ENCODE measurements around the gene PHACTR3.

Gene PHACTR3

DNA sequence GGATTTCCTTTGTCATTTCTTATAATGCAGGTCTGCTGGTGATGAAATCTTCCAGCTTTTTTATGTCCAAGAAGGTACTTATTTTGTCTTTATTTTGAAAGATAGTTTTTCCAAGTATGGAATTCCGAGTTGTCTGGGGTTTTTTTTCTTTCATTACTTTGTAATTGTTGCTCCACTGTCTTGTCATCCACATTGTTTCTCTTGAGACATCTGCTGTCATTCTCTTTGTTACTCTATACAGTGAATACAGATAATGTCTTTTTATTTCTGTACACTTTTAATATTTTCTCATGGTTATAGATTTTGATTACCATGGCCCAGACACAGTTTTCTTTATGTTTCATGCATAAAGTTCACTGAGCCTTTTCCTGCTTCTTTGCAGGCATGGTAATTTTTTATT lies 196.0 kb downstream of the PHACTR3 start:
- no peaks in the 10 kb centered on the region for H3K36me3 ChIP-seq (ENCODE audit: insufficient read depth, low read length)
- H3K4me3 ChIP-seq (ENCODE audit: low read depth, low read length), result no peak overlapping the region
- no peaks in the 10 kb centered on the region for H3K4me1 ChIP-seq (ENCODE audit: control insufficient read depth, insufficient read depth, low read length, unreplicated experiment)
- H2AFZ ChIP-seq (ENCODE audit: low read length, unreplicated experiment), result no peak overlapping the region
- H3K27me3 ChIP-seq (ENCODE audit: insufficient read depth, low read length), result peaks cover 30% of the 10 kb centered on the region
- H3K79me2 ChIP-seq (ENCODE audit: control insufficient read depth, insufficient read depth, low read length, unreplicated experiment), result no peaks in the 10 kb centered on the region
- H3K27ac ChIP-seq (ENCODE audit: low read depth, low read length), result no peak overlapping the region

DNA sequence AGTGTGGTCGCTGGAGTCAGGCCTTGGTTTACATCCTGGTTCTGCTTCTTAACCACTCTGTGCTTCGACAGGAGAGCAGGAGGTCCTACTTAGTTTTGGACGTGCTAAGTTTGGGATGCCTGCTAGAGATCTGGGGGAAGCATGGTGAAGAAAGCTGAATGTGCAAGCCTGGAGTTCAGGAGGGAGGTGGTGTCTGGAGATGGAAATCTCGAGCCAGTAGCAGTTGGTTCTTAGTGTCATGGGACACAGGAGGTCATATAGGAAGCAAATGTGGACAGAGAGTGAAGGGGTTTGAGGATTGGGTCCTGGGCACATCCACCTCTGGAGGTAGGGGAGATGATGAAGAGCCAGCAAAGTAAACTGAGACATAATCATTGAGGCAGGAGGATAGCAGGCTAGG lies 197.7 kb downstream of the PHACTR3 start:
- Histone ChIP-seq H3K4me3 (ENCODE audit: low read depth, low read length) (no peak overlapping the region), H3K36me3 (ENCODE audit: insufficient read depth, low read length) (no peaks in the 10 kb centered on the region), H2AFZ (ENCODE audit: low read length, unreplicated experiment) (no peak overlapping the region), H3K79me2 (ENCODE audit: control insufficient read depth, insufficient read depth, low read length, unreplicated experiment) (no peaks in the 10 kb centered on the region), H3K4me1 (ENCODE audit: control insufficient read depth, insufficient read depth, low read length, unreplicated experiment) (no peaks in the 10 kb centered on the region), H3K27ac (ENCODE audit: low read depth, low read length) (no peak overlapping the region), H3K27me3 (ENCODE audit: insufficient read depth, low read length) (peaks cover 30% of the 10 kb centered on the region)

DNA sequence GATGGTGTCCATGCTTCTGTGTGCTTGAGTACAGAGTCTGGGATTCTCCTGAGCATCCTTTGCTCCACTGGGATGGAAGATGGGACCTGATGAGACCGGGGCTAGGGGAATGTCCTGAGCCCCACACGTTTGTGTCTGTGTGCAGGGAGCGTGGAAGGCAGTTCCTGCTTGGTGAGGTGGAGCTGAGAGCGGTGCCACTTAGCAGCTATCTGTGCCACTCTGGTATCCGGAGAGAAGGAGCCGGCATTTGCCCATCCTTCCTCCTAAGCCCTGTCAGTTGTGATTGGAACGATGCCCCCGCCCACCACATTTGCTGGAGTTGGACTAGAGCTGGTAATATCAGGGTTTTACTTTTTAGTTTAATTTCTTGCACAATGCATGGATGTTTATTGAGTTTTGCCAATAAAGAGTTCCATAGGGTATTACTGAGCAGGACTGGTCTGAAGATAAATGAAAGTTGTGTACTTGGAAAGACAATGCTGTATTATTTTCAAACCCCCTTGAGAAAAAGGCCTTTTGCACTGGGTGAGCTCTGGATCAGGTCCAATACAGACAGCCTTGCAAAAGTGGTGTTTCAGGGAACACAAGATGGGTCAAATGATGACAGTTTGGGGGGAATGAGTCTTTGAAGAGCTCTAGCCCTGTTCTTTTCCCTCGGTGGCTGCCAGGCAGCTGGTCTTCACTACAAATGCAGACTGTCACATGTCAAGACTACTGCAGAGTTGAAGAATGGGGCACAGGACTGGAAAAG lies 198.3 kb downstream of the PHACTR3 start:
- Histone ChIP-seq H3K27ac (ENCODE audit: low read depth, low read length) (no peak overlapping the region), H3K79me2 (ENCODE audit: control insufficient read depth, insufficient read depth, low read length, unreplicated experiment) (no peaks in the 10 kb centered on the region), H2AFZ (ENCODE audit: low read length, unreplicated experiment) (no peak overlapping the region), H3K27me3 (ENCODE audit: insufficient read depth, low read length) (peaks cover 30% of the 10 kb centered on the region), H3K4me3 (ENCODE audit: low read depth, low read length) (no peak overlapping the region), H3K4me1 (ENCODE audit: control insufficient read depth, insufficient read depth, low read length, unreplicated experiment) (no peaks in the 10 kb centered on the region), H3K36me3 (ENCODE audit: insufficient read depth, low read length) (no peaks in the 10 kb centered on the region)

DNA sequence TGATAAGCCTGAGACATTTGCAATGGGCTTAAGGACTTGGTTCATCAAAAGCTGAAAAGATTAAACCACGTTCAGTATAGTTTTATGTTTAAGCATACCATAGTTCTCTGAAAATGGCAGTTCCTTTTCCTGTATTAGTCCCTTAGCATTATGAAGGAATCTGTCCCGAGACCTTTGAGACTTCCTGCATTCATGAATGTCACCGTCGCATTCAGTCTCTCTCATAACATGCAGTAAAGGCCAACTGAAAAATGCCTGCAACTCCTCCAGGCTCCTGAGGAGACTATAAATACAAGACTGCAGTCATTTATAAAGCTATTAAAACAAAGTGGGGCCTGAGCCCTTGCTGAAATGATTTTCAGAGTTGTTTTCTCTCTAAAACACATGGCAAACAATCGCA lies 200.0 kb downstream of the PHACTR3 start:
- Histone ChIP-seq H3K4me3 (ENCODE audit: low read depth, low read length) (no peak overlapping the region), H3K27ac (ENCODE audit: low read depth, low read length) (no peak overlapping the region), H3K4me1 (ENCODE audit: control insufficient read depth, insufficient read depth, low read length, unreplicated experiment) (no peaks in the 10 kb centered on the region), H2AFZ (ENCODE audit: low read length, unreplicated experiment) (no peak overlapping the region), H3K79me2 (ENCODE audit: control insufficient read depth, insufficient read depth, low read length, unreplicated experiment) (no peaks in the 10 kb centered on the region), H3K36me3 (ENCODE audit: insufficient read depth, low read length) (no peaks in the 10 kb centered on the region), H3K27me3 (ENCODE audit: insufficient read depth, low read length) (peaks cover 36% of the 10 kb centered on the region)

DNA sequence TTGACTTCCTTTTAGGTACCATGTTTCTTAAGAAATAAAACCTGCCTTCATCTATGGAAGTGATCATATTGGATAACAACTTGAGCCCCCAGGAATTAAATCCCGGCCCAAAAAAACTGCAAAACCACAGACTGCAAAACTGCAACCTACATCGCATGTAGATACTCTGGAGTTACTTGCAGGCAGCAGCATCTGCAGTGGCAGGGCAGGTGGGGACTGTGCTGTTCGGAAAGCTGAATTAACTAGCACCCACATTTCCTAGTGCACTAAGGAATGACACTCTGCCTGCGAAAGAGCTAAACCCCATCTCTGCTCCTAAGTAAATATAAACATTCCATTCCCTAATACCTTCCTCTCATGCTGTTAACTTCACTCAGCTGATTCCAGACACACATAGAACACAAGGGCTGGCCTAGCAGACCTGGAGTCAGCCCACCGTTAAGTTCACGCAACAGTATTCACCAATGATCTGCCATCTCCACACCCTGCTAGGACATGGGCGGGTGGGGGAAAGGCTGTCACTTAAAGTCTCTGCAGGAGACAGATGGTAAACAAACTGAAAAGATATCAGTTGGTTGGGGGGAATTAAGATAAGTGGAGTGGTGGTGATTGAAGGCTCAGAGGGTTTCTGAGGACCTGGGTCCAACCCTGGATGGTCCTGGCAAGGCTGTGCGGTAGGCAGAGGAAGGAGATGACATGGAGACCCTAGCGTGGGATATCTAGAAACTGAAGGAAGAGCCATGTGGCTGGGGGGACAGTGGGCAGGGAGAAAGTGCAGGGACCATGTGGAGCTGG lies 200.7 kb downstream of the PHACTR3 start:
- Histone ChIP-seq H3K27me3 (ENCODE audit: insufficient read depth, low read length) (peaks cover 43% of the 10 kb centered on the region), H3K4me3 (ENCODE audit: low read depth, low read length) (no peak overlapping the region), H3K4me1 (ENCODE audit: control insufficient read depth, insufficient read depth, low read length, unreplicated experiment) (no peaks in the 10 kb centered on the region), H3K79me2 (ENCODE audit: control insufficient read depth, insufficient read depth, low read length, unreplicated experiment) (no peaks in the 10 kb centered on the region), H3K27ac (ENCODE audit: low read depth, low read length) (no peak overlapping the region), H2AFZ (ENCODE audit: low read length, unreplicated experiment) (no peak overlapping the region), H3K36me3 (ENCODE audit: insufficient read depth, low read length) (no peaks in the 10 kb centered on the region)

DNA sequence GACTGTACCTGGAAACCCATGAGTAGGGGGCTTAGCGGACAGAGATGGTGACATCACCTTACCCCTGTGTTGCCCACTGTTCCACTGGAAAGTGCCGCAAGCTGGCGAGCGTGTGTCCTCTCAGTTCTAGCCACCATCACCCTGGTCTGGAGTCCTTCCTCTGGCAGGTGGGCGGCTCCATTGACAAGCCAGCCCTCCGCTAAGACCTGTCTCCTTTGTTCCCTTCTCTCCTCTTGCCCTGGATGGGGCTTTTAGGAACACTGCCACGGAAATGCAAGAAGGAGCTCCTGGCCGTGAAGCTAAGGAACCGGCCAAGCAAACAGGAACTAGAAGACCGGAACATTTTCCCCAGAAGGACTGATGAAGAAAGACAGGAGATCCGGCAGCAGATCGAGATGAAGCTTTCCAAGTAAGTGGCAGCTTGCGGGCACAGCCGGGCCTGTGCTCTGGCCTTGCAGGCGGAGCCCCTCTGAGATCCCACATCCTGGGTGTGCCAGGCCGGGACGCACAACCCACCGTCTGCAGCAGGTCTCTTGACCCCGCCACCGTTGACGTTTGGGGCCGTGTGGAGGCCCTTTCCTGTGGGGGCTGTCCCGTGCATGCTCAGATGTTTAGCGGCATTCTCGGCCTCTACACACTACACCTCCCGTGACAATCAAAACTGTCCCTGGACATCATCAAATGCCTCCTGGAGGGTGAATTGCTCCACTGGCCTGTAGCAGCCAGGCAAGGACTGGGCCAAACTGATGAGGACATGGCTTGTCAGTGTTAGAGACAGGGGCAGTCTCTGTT lies 201.6 kb downstream of the PHACTR3 start:
- H3K4me1 ChIP-seq (ENCODE audit: control insufficient read depth, insufficient read depth, low read length, unreplicated experiment), result no peaks in the 10 kb centered on the region
- H3K27ac ChIP-seq (ENCODE audit: low read depth, low read length), result no peak overlapping the region

DNA sequence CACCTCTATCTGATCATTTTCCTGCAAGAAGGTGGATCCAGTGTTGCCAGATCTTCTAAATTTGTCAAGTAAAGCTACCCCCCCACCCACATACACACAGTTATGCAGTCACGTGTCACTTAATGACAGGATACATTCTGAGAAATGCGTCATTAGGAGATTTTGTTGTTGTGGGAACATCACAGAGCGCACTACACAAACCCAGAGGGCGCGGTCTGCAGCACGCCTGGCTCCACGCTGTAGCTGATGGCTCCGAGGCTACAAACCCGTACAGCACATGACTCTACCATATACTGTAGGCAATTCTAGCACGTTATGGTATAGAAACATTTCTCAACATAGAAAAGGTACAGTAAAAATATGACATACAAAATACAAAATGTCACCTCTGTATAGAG lies 202.2 kb downstream of the PHACTR3 start:
- H3K4me3 ChIP-seq (ENCODE audit: low read depth, low read length), result no peak overlapping the region
- no peaks in the 10 kb centered on the region for H3K4me1 ChIP-seq (ENCODE audit: control insufficient read depth, insufficient read depth, low read length, unreplicated experiment)
- no peak overlapping the region for H2AFZ ChIP-seq (ENCODE audit: low read length, unreplicated experiment)
- H3K27me3 ChIP-seq (ENCODE audit: insufficient read depth, low read length), result peaks cover 46% of the 10 kb centered on the region
- H3K36me3 ChIP-seq (ENCODE audit: insufficient read depth, low read length), result no peaks in the 10 kb centered on the region
- H3K79me2 ChIP-seq (ENCODE audit: control insufficient read depth, insufficient read depth, low read length, unreplicated experiment), result no peaks in the 10 kb centered on the region
- no peak overlapping the region for H3K27ac ChIP-seq (ENCODE audit: low read depth, low read length)

More for the DNA sequence above, 201.6 kb downstream of the PHACTR3 start:
- no peak overlapping the region for H3K4me3 ChIP-seq (ENCODE audit: low read depth, low read length)
- no peaks in the 10 kb centered on the region for H3K36me3 ChIP-seq (ENCODE audit: insufficient read depth, low read length)
- H3K79me2 ChIP-seq (ENCODE audit: control insufficient read depth, insufficient read depth, low read length, unreplicated experiment), result no peaks in the 10 kb centered on the region
- peaks cover 50% of the 10 kb centered on the region for H3K27me3 ChIP-seq (ENCODE audit: insufficient read depth, low read length)
- no peak overlapping the region for H2AFZ ChIP-seq (ENCODE audit: low read length, unreplicated experiment)

DNA sequence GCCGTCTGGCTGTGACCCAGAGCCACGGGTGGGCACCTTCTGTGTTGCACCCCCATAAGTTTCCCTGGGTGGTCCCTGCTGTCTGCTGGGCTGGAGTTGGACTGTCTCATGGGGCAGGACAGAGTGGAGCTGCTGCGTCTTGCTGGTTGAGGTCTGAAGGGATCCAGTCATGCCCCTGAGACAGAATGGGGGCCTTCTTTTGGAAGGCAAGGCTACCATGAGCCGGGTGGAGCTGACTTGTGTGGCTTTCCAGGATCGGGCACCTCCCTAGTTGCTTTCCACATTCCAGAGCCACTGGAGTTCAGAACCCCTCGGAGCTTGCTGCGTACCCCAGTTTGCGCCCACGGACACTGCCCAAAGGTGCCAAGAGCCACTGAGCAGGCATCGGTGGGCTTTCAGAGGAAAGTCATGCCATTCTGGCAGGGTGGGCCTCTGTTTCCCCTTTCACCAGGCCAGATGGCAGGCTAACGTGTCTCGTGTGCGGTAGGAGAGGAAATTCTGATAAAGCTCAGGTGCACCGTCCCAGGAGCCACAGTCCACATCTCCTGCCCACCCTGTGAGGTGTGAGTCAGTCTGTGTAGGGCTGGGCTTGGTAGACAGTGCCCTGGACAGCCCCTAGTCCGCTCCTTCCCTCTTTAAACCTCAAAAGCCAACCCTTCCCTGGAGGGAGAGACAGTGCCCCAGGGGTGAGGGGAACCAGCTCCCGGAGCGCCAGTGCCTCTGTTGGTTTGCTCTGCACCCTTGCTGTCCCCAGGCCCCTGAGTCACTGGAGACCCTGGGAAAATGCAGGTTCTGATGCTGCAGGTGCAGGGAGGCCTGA lies 203.8 kb downstream of the PHACTR3 start:
- H3K27me3 ChIP-seq (ENCODE audit: insufficient read depth, low read length), result peaks cover 42% of the 10 kb centered on the region
- no peak overlapping the region for H2AFZ ChIP-seq (ENCODE audit: low read length, unreplicated experiment)
- H3K36me3 ChIP-seq (ENCODE audit: insufficient read depth, low read length), result no peaks in the 10 kb centered on the region
- H3K27ac ChIP-seq (ENCODE audit: low read depth, low read length), result no peak overlapping the region
- H3K4me3 ChIP-seq (ENCODE audit: low read depth, low read length), result no peak overlapping the region
- no peaks in the 10 kb centered on the region for H3K79me2 ChIP-seq (ENCODE audit: control insufficient read depth, insufficient read depth, low read length, unreplicated experiment)
- H3K4me1 ChIP-seq (ENCODE audit: control insufficient read depth, insufficient read depth, low read length, unreplicated experiment), result no peaks in the 10 kb centered on the region

DNA sequence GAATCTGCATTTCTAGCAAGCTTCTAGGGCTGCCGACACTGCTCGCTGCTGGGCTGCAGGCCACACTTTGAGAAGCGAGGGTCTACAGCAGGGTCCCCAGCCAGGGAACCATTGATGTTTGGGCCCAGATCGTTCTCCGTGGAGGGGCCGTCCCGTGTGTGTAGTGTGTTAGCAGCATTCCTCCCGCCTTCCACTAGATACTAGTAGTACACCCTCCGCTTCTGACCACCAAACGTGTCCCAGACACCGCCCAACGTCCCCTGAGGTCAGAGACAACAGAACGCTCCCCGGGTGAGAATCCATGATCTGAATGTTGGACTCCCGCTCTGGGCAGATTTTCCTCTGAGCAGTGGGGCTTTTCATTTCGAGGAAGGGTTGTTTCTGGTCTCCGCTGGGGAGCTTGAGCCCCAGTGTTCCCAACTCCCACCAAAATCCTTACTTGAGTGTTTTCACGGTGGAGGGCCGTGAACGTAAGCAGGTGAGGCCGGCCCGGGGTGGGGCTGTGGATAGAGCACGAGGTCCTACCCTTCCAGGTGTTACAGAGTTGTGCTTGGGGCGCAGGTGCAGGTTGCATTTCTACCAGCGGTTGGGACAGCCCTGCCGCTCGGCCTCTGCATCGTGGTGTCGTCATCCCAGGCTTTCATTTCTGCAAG lies 204.5 kb downstream of the PHACTR3 start:
- Histone ChIP-seq H3K27ac (ENCODE audit: low read depth, low read length) (no peak overlapping the region), H2AFZ (ENCODE audit: low read length, unreplicated experiment) (no peak overlapping the region), H3K4me3 (ENCODE audit: low read depth, low read length) (no peak overlapping the region), H3K27me3 (ENCODE audit: insufficient read depth, low read length) (peaks cover 43% of the 10 kb centered on the region), H3K79me2 (ENCODE audit: control insufficient read depth, insufficient read depth, low read length, unreplicated experiment) (no peaks in the 10 kb centered on the region), H3K4me1 (ENCODE audit: control insufficient read depth, insufficient read depth, low read length, unreplicated experiment) (no peaks in the 10 kb centered on the region), H3K36me3 (ENCODE audit: insufficient read depth, low read length) (no peaks in the 10 kb centered on the region)
